Endothelial cell of umbilical vein (primary cell): ENCODE data around the gene HECTD1. TPM values are rescaled to one million over a fixed set of nuclear protein-coding genes. Genes with fewer than 3 reads are reported as not detected.

Experiments used
- BruUV-seq: library from RNA; stranded (reverse); fragments of 400-500 nt; replicated peaks from 2 replicates; lab custom pipeline; 2021; lab: Mats Ljungman, UMichigan
- CTCF ChIA-PET: fragments of 300-600, 350-600 bp; sonication (Branson Sonifier 250); formaldehyde crosslinking; loops from one replicate; lab custom pipeline; 2021; ENCODE audit warnings: antibody characterized with exemption, inconsistent platforms; lab: Charles Lee
- POLR2A ChIA-PET: fragments of 300-600, 350-600 bp; sonication (Branson Sonifier 250); formaldehyde crosslinking; loops from one replicate; lab custom pipeline; 2021; ENCODE audit warnings: antibody characterized with exemption, inconsistent platforms; lab: Charles Lee
- DNase-seq: peaks from one replicate; pipeline ENCODE4 v3.0.0-alpha.2; 2011; ENCODE audit warnings: low read depth, low spot score
- FAIRE-seq: peaks from 2 replicates; lab custom pipeline; 2011; peaks lifted over from hg19 to GRCh38; lab: Jason Lieb, UNC
- H2AFZ ChIP-seq: 2 replicates; pipeline ENCODE4 v1.6.0; 2012; ENCODE audit warnings: low read depth, low read length, control low read depth, inconsistent platforms
- H3K27ac ChIP-seq: 2 replicates; pipeline ENCODE4 v1.5.1; 2011; ENCODE audit warnings: low read depth, mild to moderate bottlenecking, control low read depth, low read length, moderate library complexity; ENCODE audit not compliant: insufficient read depth
- H3K27me3 ChIP-seq, 2 experiments: 2 replicates each; pipeline versions ENCODE4 v1.6.0 to v1.6.1; 2011; ENCODE audit warnings: low read length in 2 of 2, mixed read lengths in 1 of 2; ENCODE audit not compliant: control insufficient read depth in 2 of 2, insufficient read depth in 2 of 2
- H3K36me3 ChIP-seq, 2 experiments: 2 replicates in 1 of 2; 3 replicates in 1 of 2; pipeline ENCODE4 v1.5.1; 2011; ENCODE audit warnings: low read length in 2 of 2, mild to moderate bottlenecking in 1 of 2, moderate library complexity in 1 of 2; ENCODE audit not compliant: control insufficient read depth in 2 of 2, insufficient read depth in 2 of 2; ENCODE audit errors: extremely low read depth in 1 of 2
- H3K4me1 ChIP-seq: 3 replicates; pipeline ENCODE4 v1.5.1; 2011; ENCODE audit warnings: mild to moderate bottlenecking, low read length; ENCODE audit not compliant: control insufficient read depth, insufficient read depth; ENCODE audit errors: extremely low read depth
- H3K4me2 ChIP-seq: 2 replicates; pipeline ENCODE4 v1.6.1; 2011; ENCODE audit warnings: low read length, control low read depth, mixed read lengths; ENCODE audit not compliant: insufficient read depth
- H3K4me3 ChIP-seq, 3 experiments: fragments of 200-600 bp in 1 of 3; sonication (generic), shearing (Covaris generic) in 1 of 3; replicated peaks in 1 of 3; 2 replicates each; pipeline ENCODE4 v1.5.1; 2011 to 2016; ENCODE audit warnings: control low read depth in 3 of 3, low read length in 3 of 3, mild to moderate bottlenecking in 2 of 3, inconsistent platforms in 1 of 3, low read depth in 1 of 3, moderate library complexity in 1 of 3; ENCODE audit not compliant: insufficient read depth in 1 of 3
- H3K79me2 ChIP-seq: 2 replicates; pipeline ENCODE4 v1.6.0; 2012; ENCODE audit warnings: low read length, inconsistent platforms; ENCODE audit not compliant: control insufficient read depth, insufficient read depth
- H3K9ac ChIP-seq: replicated peaks from 2 replicates; pipeline ENCODE3; 2011; ENCODE audit warnings: low read length, control low read depth; ENCODE audit not compliant: insufficient read depth; ENCODE audit errors: extremely low read depth
- H3K9me1 ChIP-seq: replicated peaks from 3 replicates; pipeline ENCODE4 v1.6.0; 2011; ENCODE audit warnings: mild to moderate bottlenecking, low read length; ENCODE audit not compliant: control insufficient read depth, insufficient read depth; ENCODE audit errors: extremely low read depth
- H3K9me3 ChIP-seq: replicated peaks from 2 replicates; pipeline ENCODE4 v1.5.1; 2012; ENCODE audit warnings: low read length, inconsistent platforms; ENCODE audit not compliant: control insufficient read depth, insufficient read depth
- H4K20me1 ChIP-seq: replicated peaks from 2 replicates; pipeline ENCODE3; 2011; ENCODE audit warnings: mild to moderate bottlenecking, low read length; ENCODE audit not compliant: control insufficient read depth, insufficient read depth; ENCODE audit errors: extremely low read depth
- CTCF ChIP-seq, 2 donors: IDR thresholded peaks; 1 replicate in 1 of 2; 2 replicates in 1 of 2; pipeline ENCODE4 v1.5.1; 2011; ENCODE audit warnings: low read length in 2 of 2, mild to moderate bottlenecking in 2 of 2, moderate library complexity in 2 of 2, control low read depth in 1 of 2, inconsistent platforms in 1 of 2, low read depth in 1 of 2; ENCODE audit not compliant: insufficient read depth in 1 of 2; ENCODE audit errors: extremely low read depth in 1 of 2
- EZH2 ChIP-seq: IDR thresholded peaks from 2 replicates; pipeline ENCODE4 v1.6.1; 2012; ENCODE audit warnings: borderline replicate concordance, low read depth, mild to moderate bottlenecking, moderate library complexity, low read length, inconsistent platforms; ENCODE audit not compliant: severe bottlenecking
- FOS ChIP-seq: IDR thresholded peaks from 2 replicates; pipeline ENCODE4 v1.6.1; 2011; ENCODE audit warnings: mild to moderate bottlenecking, low read length, moderate library complexity, borderline replicate concordance; ENCODE audit not compliant: insufficient read depth
- JUN ChIP-seq: IDR thresholded peaks from 2 replicates; pipeline ENCODE4 v1.6.1; 2011; ENCODE audit warnings: borderline replicate concordance, low read depth; ENCODE audit not compliant: insufficient read length, insufficient read depth
- MYC ChIP-seq: IDR thresholded peaks from one replicate; pipeline ENCODE4 v1.6.1; 2011; ENCODE audit warnings: mild to moderate bottlenecking, low read depth, low read length
- POLR2A ChIP-seq: IDR thresholded peaks from 2 replicates; pipeline ENCODE4 v1.6.1; 2012; ENCODE audit warnings: low read depth, mild to moderate bottlenecking, control low read depth, low read length
- dilution Hi-C: fragments of 300-500 bp; cut with MboI; formaldehyde crosslinking; loops from one replicate; pipeline ENCODE4 v1.15.0; 2019; ENCODE audit warnings: low sequenced_read_pairs; ENCODE audit not compliant: extremely low pct_ligation_motif_present
- intact Hi-C: fragments of 100-400 bp; cut with micrococcal nuclease; formaldehyde crosslinking; loops from one replicate; pipeline ENCODE4 v1.10.0; 2022
- polyA plus RNA-seq, 4 experiments: library from polyadenylated mRNA; depleted of rRNA in 3 of 4; stranded (reverse) in 3 of 4; unstranded in 1 of 4; fragments of >200 nt; gene quantifications; 2 replicates each; pipeline versions ENCODE4 v1.2.1 to v1.2.3, GENCODE V29; 2011 to 2012; ENCODE audit warnings: missing spikeins in 1 of 4
- total RNA-seq: library from RNA; stranded (reverse); gene quantifications from 2 replicates; pipeline ENCODE4 v1.2.3, GENCODE V29; 2021

HECTD1 gene
- total and polyA plus RNA-seq, 2 donors (not counting 3 experiments of a cell fraction or from before 2014, with no cell fraction given) = 67.9 to 181 TPM

GRCh38 chr14:31255286-31255685, 47.7 kb upstream of the HECTD1 start:
- H3K27ac ChIP-seq = no peak overlapping the region
- H2AFZ ChIP-seq = no peak overlapping the region
- H4K20me1 ChIP-seq = no peaks in the 10 kb centered on the region
- H3K9me3 ChIP-seq = no peaks in the 10 kb centered on the region
- no peak for TF ChIP-seq JUN
- no peak for TF ChIP-seq EZH2
- no peak for TF ChIP-seq POLR2A
- no peak for TF ChIP-seq CTCF (IDR thresholded peaks at IDR 0.05; ENCODE audit: extremely low read depth in 1 of 2, insufficient read depth in 1 of 2, low read depth in 1 of 2, low read length in 2 of 2)
- TF ChIP-seq MYC = no peak
- TF ChIP-seq FOS = no peak
- FAIRE-seq = no peak
- H3K4me1 ChIP-seq = no peaks in the 10 kb centered on the region
- no peak for DNase-seq
- no peaks in the 10 kb centered on the region for H3K27me3 ChIP-seq
- dilution Hi-C loops (no loop called here), intact Hi-C loops (no loop called here)
- no peaks in the 10 kb centered on the region for H3K36me3 ChIP-seq
- CTCF ChIA-PET = no interaction called here
- H3K79me2 ChIP-seq = no peaks in the 10 kb centered on the region
- no peak overlapping the region for H3K4me3 ChIP-seq
- no peak overlapping the region for H3K4me2 ChIP-seq
- H3K9me1 ChIP-seq = no peaks in the 10 kb centered on the region
- POLR2A ChIA-PET = no interaction called here
- BruUV-seq = no TSS peak
- H3K9ac ChIP-seq = no peak overlapping the region
